Tibial artery (tissue), 4 donors: ENCODE measurements around the gene NOXA1.
A peak's percentile ranks its signal among the peaks of the same experiment; 100 is the strongest.

Source experiments
- DNase-seq, 2 donors: peaks; one replicate each; pipeline ENCODE4 v3.0.0-alpha.2; 2019
- H3K27ac ChIP-seq, 2 donors: fragments of 200-600 bp; sonication (generic) in 1 of 2; 1 replicate in 1 of 2; 2 replicates in 1 of 2; pipeline ENCODE4 v1.5.1; 2018 to 2019; ENCODE audit warnings: mild to moderate bottlenecking in 1 of 2
- H3K27me3 ChIP-seq, 2 donors: fragments of 200-600 bp; sonication (generic) in 1 of 2; one replicate each; pipeline versions ENCODE4 v1.5.1 to v1.6.0; 2016 to 2019
- H3K36me3 ChIP-seq, 3 donors: fragments of 200-600 bp; sonication (generic) in 2 of 3; one replicate each; pipeline ENCODE4 v1.5.1; 2016 to 2019; ENCODE audit warnings: mild to moderate bottlenecking in 2 of 3
- H3K4me1 ChIP-seq, 4 donors: fragments of 200-600 bp; sonication (generic) in 2 of 4; 1 replicate in 3 of 4; 2 replicates in 1 of 4; pipeline ENCODE4 v1.5.1; 2016 to 2019
- H3K4me3 ChIP-seq, 2 donors: fragments of 200-600 bp; sonication (generic) in 1 of 2; 1 replicate in 1 of 2; 2 replicates in 1 of 2; pipeline ENCODE4 v1.5.1; 2018 to 2019; ENCODE audit warnings: mild to moderate bottlenecking in 2 of 2
- H3K9me3 ChIP-seq, 3 donors: fragments of 200-600 bp; sonication (generic) in 1 of 3; one replicate each; pipeline ENCODE4 v1.5.1; 2016 to 2019
- CTCF ChIP-seq, 2 experiments: fragments of 200-600 bp in 1 of 2; fragments of 450-650 bp in 1 of 2; IDR thresholded peaks; one replicate each; pipeline ENCODE4 v1.5.1; 2017 to 2019; ENCODE audit warnings: antibody characterized with exemption in 2 of 2, mild to moderate bottlenecking in 1 of 2, moderate library complexity in 1 of 2
- intact Hi-C: fragments of 100-400 bp; cut with DNase I; formaldehyde crosslinking; loops from one replicate; pipeline ENCODE4 v1.15.0; 2023; ENCODE audit warnings: low total_unique reads

NOXA1 gene

GRCh38 chr9:137437691-137438590, 14.7 kb downstream of the NOXA1 start:
- Histone ChIP-seq H3K4me3 (no peak overlapping the region), H3K9me3 (no peaks in the 10 kb centered on the region), H3K36me3 (no peaks in the 10 kb centered on the region), H3K4me1 (peaks cover 0 to 26% (median 14%) of the 10 kb centered on the region in 4 donors), H3K27me3 (peaks cover 0 to 59% of the 10 kb centered on the region in 2 donors), H3K27ac (no peak overlapping the region)
- intact Hi-C loops, result no loop called here
- DNase-seq, result no peak
- no peak for TF ChIP-seq CTCF (IDR thresholded peaks at IDR 0.05)

- intact Hi-C loops, result no loop called here
- Histone ChIP-seq H3K36me3 (no peaks in the 10 kb centered on the region), H3K9me3 (no peaks in the 10 kb centered on the region), H3K4me1 (peaks cover 0 to 26% (median 14%) of the 10 kb centered on the region in 4 donors), H3K27ac (no peak overlapping the region), H3K4me3 (no peak overlapping the region), H3K27me3 (peaks cover 0 to 61% of the 10 kb centered on the region in 2 donors)
- no peak for TF ChIP-seq CTCF (IDR thresholded peaks at IDR 0.05)
- DNase-seq, result no peak
Observed at GRCh38 chr9:137438591-137439157, 15.5 kb downstream of the NOXA1 start.

- no peak for DNase-seq
- Histone ChIP-seq H3K27ac (no peak overlapping the region), H3K4me3 (no peak overlapping the region), H3K36me3 (no peaks in the 10 kb centered on the region), H3K27me3 (peaks cover 0 to 67% of the 10 kb centered on the region in 2 donors), H3K4me1 (peaks cover 0 to 26% (median 14%) of the 10 kb centered on the region in 4 donors), H3K9me3 (no peaks in the 10 kb centered on the region)
- intact Hi-C loops, result no loop called here
- no peak for TF ChIP-seq CTCF (IDR thresholded peaks at IDR 0.05)
Observed at GRCh38 chr9:137439158-137439714, 16.0 kb downstream of the NOXA1 start.

GRCh38 chr9:137441289-137441934, 18.2 kb downstream of the NOXA1 start, which contains the start of gene ENTPD8:
Gene ENTPD8 (minus strand): TSS chr9:137441357. CDS start chr9:137438285, 3,072 bp downstream.
- no peaks in the 10 kb centered on the region for H3K36me3 ChIP-seq
- DNase-seq, result no peak
- H3K4me1 ChIP-seq, result peaks cover 0 to 22% (median 12%) of the 10 kb centered on the region in 4 donors
- peaks cover 0 to 70% of the 10 kb centered on the region in 2 donors for H3K27me3 ChIP-seq
- no peak within 1 kb of the TSS for H3K27ac ChIP-seq
- H3K4me3 ChIP-seq, result peak within 1 kb of the TSS; percentile 22 to 40
- intact Hi-C loops, result no loop called here
- no peaks in the 10 kb centered on the region for H3K9me3 ChIP-seq
- TF ChIP-seq CTCF (IDR thresholded peaks at IDR 0.05), result no peak

- no peak for DNase-seq
- no peak for TF ChIP-seq CTCF (IDR thresholded peaks at IDR 0.05)
- peaks cover 0 to 65% of the 10 kb centered on the region in 2 donors for H3K27me3 ChIP-seq
- no peak overlapping the region for H3K27ac ChIP-seq
- peaks cover 0 to 21% (median 12%) of the 10 kb centered on the region in 4 donors for H3K4me1 ChIP-seq
- no peaks in the 10 kb centered on the region for H3K36me3 ChIP-seq
- no peaks in the 10 kb centered on the region for H3K9me3 ChIP-seq
- intact Hi-C loops, result no loop called here
- H3K4me3 ChIP-seq, result peak overlapping the region in 1 of 2 donors; percentile 40
Observed at GRCh38 chr9:137441935-137442321, 18.7 kb downstream of the NOXA1 start.
